AML-193 (cell line): ENCODE data around the gene FBXO47.
"Not testable (repeated sequence)": the region's sequence is repeated elsewhere in the genome, so short reads cannot be mapped to it uniquely, and the experiment has no call there.

ENCODE experiments used
- DNase-seq, 2 experiments: peaks; one replicate each; lab custom pipeline; 2025; lab: John Stamatoyannopoulos, UW

Gene FBXO47

DNA sequence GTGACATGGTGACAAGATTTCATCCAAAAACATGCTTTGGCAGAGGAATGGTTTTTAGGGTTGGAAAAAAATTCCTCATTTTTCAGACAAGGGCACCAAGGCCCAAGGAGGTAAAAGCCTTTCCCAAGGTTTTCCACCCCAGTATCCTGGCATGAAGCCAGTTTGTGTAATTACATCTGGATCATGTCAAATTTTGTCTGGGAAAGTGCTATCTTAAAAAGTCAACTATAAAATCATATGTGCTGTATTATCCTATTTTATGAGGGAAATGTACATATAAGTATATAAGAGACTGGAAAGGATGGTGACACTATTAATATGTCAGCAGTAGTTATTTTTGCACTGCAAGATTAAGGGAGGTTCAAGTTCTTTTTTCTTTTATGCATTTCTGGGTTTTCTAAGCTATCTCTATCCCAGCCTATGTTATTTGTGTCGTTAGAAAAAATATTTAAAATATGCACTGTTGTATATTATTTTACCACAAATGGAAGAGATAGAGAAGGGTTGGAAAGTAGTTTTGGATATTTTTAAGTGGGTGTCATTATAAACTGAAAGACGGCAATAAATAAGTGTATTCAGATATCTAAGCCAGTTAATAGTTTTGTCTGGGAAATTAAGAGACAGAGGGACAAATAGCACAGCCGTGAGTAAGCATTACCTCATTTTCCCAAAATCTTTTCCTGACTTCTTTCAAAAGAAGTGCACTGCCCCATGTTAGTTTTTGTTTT is 13.5 kb upstream of the FBXO47 start:
- DNase-seq, result no peak

DNA sequence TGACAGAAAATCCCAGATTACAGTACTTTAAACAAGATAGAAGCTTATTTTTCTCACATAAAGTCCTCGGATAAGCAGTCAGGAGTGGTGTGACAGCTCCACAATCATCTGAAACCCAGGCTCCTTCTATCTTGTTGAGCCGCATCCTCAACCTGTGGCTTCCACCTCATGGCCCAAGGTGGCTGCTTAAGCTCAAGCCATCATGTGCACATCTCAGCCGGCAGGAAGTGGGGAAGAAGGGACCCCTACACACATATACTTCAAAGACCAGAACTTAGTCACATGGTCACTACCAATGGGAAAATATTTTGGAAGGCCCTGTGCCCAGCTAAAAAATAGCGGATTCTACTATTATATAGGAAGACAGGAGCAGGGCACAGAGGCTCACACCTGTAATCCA is 11.0 kb upstream of the FBXO47 start:
- DNase-seq, result no peak

DNA sequence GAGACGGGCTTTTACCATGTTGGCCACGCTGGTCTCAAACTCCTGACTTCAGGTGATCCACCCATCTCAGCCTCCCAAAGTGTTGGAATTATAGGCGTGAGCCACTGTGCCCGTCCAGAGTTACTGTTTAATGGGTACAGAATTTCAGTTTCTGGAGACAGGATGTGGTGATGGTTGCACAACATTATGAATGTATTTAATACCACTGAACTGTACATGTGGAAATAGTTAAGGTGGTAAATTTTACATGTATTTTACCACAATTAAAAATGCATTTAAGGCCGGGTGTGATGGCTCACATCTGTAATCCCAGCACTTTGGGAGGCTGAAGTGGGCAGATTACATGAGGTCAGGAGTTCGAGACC is 9.0 kb upstream of the FBXO47 start:
- DNase-seq, result peak; percentile 96 to 97

DNA sequence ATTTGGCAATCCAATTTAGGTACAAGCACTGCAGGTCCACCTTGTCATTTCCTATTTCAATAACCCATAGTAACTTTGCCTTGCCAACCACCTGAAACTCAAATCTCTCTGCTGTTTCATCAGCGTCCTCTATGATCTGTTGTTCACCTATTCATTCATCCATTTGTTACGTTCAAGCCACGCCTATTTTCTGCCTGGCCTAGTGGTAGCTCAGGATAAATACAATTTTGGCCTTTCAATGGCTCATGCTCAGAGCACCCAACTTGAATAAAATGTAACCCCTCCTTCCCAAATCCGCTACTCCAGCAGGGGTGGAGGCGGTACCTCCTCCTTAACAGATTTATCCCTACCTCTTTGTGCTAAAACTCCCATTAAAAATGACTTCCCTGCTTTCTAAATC is 3.6 kb upstream of the FBXO47 start:
- no peak for DNase-seq

DNA sequence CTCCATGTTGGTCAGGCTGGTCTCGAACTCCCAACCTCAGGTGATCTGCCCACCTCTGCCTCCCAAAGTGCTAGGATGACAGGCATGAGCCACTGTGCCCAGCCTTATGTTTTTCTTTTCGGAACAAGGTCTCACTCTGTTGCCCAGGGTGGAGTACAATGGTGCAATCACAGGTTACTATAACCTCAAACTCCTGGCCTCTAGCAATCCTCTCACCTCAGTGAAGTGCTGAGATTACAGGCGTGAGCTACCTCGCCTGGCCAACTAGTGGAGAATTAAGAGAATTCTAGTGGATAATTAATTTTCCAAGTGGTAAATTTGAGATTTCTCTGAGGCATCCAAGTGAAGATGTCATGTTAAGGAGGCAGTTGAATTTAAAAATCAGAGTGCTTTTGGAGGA is 2.9 kb upstream of the FBXO47 start:
- no peak for DNase-seq

DNA sequence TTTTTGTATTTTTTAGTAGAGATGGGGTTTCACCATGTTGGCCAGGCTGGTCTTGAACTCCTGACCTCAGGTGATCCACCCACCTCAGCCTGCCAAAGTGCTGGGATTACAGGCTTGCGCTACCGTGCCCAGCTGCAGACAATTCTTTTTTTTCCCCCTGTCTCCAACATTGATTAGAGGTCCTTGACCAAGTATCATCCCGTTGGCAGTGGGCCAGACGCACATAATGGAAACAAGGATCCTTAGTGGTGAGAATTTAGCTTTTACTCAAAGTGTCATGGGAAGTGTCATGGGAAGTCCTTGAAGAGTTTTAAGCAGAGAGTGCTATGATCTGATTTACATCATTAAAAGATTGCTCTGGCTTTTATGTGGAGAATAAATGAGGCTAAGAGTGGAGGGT is 2.1 kb upstream of the FBXO47 start:
- DNase-seq, result no peak

DNA sequence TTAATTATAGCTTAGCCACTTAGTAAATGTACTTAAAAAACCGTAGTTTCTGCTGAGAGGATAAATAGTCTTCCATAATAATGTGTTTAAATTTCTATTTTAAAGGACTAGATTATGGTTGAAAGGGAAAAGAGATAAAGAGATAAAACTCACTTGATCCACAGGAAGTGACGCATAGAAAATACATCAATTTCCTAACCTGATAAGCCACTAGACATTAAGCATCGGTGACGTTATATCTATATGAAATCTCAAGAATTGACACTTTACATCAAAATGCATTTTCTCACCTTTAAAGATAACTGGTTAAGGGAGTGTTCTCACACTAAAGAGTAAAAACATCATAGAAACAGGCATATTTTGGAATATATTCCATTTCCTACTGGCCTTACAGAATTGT is 5.8 kb downstream of the FBXO47 start:
- DNase-seq, result no peak

DNA sequence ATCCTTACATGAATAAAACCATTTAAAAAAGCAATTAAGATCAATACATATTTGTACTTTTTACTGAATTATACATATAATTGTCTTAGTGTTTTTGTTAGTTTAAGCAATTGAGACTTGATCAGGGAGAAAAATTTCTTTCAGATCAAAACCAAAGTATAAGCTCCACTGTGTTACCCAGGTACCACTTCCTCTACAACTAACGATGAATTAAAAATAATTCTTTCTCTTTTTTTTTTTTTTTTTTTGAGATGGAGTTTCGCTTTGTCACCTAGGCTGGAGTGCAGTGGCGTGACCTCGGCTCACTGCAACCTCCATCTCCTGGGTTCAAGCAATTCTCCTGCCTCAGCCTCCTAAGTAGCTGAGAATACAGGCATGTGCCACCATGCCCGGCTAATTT is 6.8 kb downstream of the FBXO47 start:
- DNase-seq, result no peak

DNA sequence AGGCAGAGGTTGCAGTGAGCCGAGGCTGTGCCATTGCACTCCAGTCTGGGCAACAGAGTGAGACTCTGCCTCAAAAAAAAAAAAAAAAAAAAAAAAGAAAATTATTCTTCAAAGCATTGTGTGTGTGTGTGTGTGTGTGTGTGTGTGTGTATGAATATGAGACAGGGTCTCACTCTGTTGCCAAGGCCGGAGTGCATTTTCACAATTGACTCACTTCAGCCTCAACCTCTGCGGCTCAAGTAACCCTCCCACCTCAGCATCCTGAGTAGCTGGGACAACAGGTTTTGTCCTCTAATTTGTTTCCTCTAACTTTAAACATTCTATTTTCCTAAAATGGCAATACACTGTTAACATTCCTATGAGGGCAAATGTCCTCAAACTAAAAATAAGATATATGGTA is 7.7 kb downstream of the FBXO47 start:
- DNase-seq, result no peak

DNA sequence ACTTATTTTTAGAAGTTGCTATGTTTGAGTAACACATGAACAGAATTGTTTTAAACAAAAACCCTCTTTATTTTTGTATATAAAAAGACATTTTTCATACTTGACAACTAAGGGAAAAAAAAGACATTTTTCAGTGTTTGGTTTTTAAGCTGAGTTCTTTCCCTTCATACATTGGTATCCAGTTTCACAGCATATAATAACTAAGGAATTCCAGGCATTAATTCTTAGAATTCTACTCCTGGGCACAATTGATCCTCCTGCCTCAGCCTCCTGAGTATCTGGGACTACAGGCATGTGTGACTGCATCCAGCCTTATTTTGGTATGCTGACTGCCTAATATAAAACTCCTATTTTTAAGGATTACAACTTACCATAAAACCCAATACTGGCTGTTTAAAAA is 8.4 kb downstream of the FBXO47 start:
- DNase-seq, result no peak

DNA sequence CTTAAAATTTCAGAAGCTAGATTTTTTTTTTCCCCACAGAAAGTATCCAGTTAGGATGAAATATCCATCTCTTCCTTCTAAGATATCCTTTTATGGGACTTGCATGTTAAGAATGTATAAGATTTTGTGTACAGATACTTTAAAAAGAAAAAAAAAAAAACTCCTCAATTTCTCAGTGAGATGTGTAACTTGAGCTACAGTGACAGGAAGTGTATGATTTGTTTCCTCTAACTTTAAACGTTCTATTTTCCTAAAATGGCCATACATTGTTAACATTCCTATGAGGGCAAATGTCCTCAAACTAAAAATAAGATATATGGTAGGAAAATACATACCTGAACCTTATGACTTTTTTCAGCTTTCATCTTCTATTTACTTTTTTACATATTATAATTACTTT is 8.9 kb downstream of the FBXO47 start:
- DNase-seq, result no peak

DNA sequence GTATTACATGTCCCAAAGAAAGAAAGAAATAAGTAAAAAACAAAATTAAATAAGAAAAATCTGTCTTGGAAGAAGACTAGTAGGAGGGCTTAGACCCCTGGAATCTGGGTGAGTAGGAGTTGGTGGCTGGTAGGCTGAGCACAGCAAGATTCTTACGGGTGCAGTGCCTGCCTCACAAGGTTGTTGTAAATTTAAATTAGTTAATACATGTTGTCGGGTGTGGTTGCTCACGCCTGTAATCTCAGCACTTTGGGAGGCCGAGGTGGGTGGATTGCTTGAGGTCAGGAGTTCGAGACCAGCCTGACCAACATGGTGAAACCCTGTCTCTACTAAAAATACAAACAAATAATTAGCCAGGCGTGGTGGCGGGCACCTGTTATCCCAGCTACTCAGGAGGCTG is 13.4 kb downstream of the FBXO47 start:
- DNase-seq, result not testable (repeated sequence)

DNA sequence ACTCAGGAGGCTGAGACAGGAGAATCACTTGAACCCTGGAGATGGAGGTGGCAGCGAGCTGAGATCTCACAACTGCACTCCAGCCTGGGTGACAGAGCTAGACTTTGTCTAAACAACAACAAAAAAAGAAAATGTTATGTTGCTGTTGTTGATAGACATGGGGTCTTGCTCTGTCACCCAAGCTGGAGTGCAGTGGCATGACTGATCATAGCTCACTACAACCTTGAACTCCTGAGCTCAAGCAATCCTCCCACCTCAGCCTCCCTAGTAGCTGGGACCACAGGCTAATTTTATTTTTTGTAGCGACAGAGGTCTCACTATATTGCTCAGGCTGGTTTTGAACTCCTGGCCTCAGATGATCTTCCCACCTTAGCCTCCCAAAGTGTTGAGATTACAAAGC is 20.0 kb downstream of the FBXO47 start:
- DNase-seq, result no peak

DNA sequence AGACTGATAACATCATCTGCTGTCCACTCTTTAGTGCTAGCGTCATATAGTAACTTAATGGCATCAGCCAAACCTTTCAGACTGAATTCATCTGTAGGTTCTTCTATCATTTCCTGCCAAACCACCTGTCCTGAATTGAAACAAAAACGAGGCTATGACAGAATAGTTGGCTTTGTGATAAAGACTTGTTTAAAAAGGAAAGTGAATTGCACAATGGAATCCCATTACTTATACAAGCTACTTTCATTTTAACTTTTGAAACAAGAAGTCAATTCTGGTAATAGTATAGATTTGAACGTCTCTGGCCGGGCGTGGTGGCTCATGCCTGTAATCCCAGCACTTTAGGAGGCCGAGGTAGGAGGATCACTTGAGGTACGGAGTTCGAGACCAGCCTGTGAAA is 23.6 kb downstream of the FBXO47 start:
- no peak for DNase-seq

DNA sequence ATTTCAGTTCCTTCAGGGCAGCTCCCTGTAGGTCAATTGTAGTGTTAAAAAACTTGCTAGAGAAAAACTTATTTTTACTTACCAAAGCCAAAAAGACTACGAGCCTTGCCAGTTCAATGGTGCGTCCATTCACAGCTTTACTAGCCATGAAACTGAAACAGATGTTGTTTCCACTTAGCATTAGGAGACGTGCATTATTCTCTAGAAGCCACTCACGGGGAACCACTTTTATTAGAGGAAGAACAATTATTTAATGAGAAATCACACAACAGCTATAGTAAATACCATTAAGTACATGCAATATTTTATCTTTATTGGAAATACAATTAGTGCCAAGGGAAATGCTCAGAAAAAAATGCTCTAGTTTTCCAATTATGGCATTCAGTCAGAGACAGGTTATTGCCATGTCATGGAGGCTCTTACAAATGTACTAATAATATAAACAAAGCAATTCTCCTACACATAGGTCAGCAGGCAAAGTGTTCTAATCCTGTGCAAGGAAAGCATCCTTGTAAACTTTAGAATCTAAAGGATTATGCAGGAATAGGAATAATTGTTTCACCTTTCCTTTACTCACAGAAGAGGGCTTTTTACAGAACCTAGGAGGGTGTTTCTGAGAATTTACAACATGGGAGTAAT is 24.4 kb downstream of the FBXO47 start:
- DNase-seq, result no peak

DNA sequence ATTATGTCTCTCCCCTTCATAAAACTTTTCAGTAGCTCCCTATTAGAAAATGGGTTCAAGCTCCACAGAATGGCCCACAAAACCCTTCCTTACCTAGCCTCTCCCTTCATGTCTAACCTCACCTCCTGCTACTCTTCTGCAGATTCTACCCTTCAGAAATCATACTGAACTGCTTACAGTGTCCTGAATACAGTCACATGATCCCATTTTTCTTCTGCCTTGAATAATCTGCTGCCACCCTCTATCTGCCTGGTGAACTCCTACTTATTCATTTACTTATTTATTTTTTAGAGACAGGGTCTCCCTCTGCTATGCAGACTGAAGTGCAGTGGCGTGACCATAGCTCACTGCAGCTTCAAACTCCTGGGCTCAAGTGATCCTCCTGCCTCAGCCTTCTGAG is 26.8 kb downstream of the FBXO47 start:
- DNase-seq, result no peak

DNA sequence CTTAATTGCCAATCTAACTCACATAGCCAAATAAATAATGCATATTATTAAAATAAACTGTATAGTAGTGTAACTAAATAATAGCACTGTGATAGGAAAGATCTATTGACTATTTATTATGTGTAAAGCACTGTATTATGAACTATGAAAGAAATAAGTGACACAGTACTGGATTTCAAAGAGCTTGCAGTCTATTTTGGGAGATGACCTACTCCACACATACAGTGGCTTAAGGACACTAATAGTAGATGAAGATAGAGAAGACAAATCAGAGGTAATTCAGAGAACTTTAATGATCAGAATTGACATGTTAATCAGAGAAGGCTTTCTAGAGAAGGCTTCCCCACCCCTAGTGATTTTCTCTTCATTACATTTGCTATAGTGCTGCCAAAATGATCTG is 27.2 kb downstream of the FBXO47 start:
- DNase-seq, result no peak

DNA sequence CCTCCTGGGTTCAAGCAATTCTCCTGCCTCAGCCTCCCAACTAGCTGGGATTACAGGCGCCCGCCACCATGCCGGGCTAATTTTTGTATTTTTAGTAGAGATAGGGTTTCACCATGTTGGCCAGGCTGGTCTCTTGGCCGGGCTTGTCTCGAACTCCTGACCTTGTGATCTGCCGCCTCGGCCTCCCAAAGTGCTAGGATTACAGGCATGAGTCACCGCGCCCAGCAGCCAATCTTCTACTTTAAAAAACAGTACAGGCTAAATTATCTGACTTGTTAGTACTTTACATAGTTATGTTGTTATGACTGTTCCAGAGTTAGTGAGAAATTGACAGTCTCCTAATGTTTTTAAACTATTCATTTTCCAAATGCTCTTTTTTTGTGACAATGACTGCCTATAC is 33.2 kb downstream of the FBXO47 start:
- DNase-seq, result not testable (repeated sequence)

DNA sequence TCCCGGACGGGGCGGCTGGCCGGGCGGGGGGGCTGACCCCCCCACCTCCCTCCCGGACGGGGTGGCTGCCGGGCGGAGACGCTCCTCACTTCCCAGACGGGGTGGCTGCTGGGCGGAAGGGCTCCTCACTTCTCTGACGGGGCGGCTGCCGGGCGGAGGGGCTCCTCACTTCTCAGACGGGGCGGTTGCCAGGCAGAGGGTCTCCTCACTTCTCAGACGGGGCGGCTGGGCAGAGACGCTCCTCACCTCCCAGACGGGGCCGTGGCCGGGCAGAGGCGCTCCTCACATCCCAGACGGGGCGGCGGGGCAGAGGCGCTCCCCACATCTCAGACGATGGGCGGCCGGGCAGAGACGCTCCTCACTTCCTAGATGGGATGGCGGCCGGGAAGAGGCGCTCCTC is 36.4 kb downstream of the FBXO47 start:
- not testable (repeated sequence) for DNase-seq

DNA sequence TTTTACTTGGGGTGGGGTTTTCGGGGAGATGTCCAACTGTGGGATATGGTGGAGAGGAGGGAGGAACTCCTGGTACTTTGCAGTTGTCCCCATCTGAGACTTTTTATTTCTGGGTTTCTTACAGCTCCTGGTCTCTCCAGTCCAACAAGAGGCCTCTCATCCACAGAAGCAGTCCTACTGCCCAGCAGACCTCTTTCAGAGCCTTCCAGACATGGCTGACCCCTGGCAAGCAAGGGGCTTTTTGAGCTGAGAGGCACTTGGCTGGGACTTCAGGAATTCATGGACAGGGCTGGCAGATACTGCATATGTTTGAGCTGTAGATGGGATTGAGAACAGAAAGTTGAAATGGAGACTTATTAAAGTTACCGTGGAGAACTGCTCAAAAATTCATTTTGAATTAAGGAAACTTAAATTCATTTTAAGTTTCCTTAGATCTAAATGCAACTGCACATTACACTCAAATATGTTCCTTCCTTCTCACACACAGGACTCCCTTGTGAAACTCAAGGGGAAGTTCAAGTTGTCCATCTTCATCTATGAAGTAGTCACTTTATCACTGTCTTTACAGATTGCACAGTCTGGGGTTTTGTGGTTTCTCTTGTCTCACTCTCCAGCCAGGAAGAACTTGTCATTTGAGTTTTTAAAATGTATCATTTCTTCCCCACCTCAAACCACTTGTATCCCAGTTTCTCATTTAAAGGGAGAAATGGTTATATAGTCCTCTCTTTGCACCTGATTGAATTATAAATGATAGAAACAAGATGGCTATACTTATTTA is 40.7 kb downstream of the FBXO47 start:
- peak; percentile 98 to 99 for DNase-seq

DNA sequence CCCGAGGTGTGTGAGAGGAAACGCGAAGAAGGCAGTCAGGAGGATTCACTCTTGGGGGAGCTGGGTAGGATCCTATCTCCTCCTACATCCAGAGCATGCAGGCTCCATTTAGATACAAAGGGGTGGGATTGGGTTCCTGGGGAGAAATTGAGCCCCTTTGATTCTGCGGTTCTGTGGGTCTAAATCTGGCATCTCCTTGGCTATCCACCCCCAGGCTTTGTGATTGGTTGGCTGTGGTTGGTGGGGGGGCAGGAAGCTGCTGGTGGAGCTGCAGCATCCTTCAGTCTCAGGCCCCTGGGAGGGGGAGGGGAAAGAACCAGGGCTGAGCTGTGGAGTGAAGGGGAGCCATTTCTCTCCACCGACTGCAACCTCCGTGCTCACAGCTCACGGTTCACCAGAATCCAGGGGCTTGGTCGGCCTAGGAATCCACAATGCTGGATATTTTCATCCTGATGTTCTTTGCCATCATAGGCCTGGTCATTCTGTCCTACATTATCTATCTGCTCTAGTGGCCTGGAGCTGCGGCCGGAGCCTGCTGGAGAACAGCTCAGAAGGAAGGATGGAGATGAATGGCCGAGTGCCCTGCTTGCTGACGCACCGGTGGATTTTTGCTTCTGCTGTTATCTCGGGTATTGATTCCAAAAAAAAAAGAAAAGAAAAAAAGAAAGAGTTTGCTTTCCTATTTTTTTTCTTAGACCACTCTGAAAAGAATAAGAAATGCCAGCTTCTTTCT is 41.8 kb downstream of the FBXO47 start, which contains the start of gene LASP1NB:
LASP1NB (plus strand) TSS at position 352 of the 733 bp plus-strand sequence.
- no peak for DNase-seq

DNA sequence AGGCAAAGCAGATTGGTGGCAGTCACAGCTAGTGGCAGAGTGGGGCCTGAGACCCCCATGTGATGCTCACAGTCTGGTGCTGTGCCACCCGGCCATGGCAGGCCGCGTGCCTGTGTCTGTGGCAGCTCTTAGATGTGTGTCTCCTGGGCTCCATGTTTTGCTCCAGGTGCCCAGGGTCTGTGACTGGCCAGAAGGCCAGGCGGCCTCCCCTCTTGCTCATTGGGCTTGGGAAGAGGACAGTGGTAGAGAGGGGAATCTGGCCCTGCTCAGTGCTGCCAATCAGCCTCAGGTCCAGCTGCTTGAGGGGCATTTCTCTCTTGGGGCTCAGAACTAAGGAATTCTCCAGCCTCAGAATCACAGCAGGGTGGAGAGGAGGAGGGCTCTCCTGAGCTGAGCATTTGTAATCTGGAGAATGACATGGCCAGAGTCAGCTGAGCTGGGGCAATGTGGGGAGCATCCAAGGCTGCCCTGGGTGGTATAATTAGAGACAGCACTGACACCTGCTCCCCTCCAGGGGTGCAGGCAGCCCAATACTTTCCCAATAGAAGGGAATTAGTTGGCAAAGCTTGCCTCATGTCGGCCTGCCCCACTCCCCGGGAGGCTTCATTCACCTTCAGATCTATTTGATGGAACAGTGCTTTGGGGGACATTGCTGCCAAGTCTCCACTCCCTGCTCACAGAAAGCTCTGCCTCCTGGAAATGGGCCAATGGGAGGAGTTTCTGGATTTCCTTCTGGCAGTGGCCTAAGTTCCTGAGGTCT is 44.5 kb downstream of the FBXO47 start:
- DNase-seq, result peak in 1 of 2 experiments; percentile 23
